HuH-7.5 (cell line): ENCODE measurements around the gene P2RX2.
"Not testable (repeated sequence)": the region's sequence is repeated elsewhere in the genome, so short reads cannot be mapped to it uniquely, and the experiment has no call there.

Source experiments
- DNase-seq: peaks from one replicate; pipeline ENCODE4 v3.0.0; 2011; ENCODE audit warnings: low spot score

The P2RX2 gene

GRCh38 chr12:132583736-132584135 is 34.8 kb upstream of the P2RX2 start:
- no peak for DNase-seq

GRCh38 chr12:132584429-132584828 is 34.1 kb upstream of the P2RX2 start:
- DNase-seq: no peak

GRCh38 chr12:132585177-132585576 is 33.4 kb upstream of the P2RX2 start:
- DNase-seq: no peak

GRCh38 chr12:132586929-132587328 is 31.6 kb upstream of the P2RX2 start:
- no peak for DNase-seq

- DNase-seq: no peak
Measured at GRCh38 chr12:132587781-132588180, 30.8 kb upstream of the P2RX2 start.

- no peak for DNase-seq
Measured at GRCh38 chr12:132588319-132588718, 30.3 kb upstream of the P2RX2 start.

GRCh38 chr12:132588821-132589669 is 29.5 kb upstream of the P2RX2 start:
- no peak for DNase-seq

GRCh38 chr12:132591107-132591935 is 27.3 kb upstream of the P2RX2 start:
- DNase-seq: no peak

GRCh38 chr12:132592282-132592970 is 26.1 kb upstream of the P2RX2 start:
- DNase-seq: no peak

GRCh38 chr12:132593071-132593470 is 25.5 kb upstream of the P2RX2 start:
- DNase-seq: no peak

GRCh38 chr12:132593521-132593920 is 25.1 kb upstream of the P2RX2 start:
- no peak for DNase-seq

GRCh38 chr12:132593938-132594358 is 24.6 kb upstream of the P2RX2 start:
- DNase-seq: peak; percentile 92

- no peak for DNase-seq
Measured at GRCh38 chr12:132595183-132595582, 23.4 kb upstream of the P2RX2 start.

- no peak for DNase-seq
Measured at GRCh38 chr12:132596016-132596415, 22.6 kb upstream of the P2RX2 start.

GRCh38 chr12:132597333-132598316 is 21.0 kb upstream of the P2RX2 start:
- DNase-seq: no peak

GRCh38 chr12:132599502-132599901 is 19.1 kb upstream of the P2RX2 start:
- DNase-seq: not testable (repeated sequence)

GRCh38 chr12:132600048-132601032 is 18.2 kb upstream of the P2RX2 start:
- DNase-seq: peak; percentile 88

GRCh38 chr12:132601171-132601883 is 17.2 kb upstream of the P2RX2 start:
- no peak for DNase-seq

GRCh38 chr12:132602572-132603239 is 15.9 kb upstream of the P2RX2 start:
- no peak for DNase-seq
